GM21390 (cell line): ENCODE results near the gene JSRP1.

ENCODE experiments used
- ATAC-seq: cut with Tn5 transposase; IDR thresholded peaks from one replicate; pipeline ENCODE4 v1.9.1; 2021; ENCODE audit not compliant: unreplicated experiment

Gene JSRP1

GRCh38 chr19:2268480-2268830, 12.2 kb upstream of the JSRP1 start:
- ATAC-seq, result no peak

GRCh38 chr19:2266183-2266993, 10.2 kb upstream of the JSRP1 start:
- ATAC-seq, result no peak

GRCh38 chr19:2261438-2262172, 5.4 kb upstream of the JSRP1 start:
- no peak for ATAC-seq

GRCh38 chr19:2260341-2260805, 4.2 kb upstream of the JSRP1 start:
- ATAC-seq, result no peak

- no peak for ATAC-seq
Measured at GRCh38 chr19:2259336-2259735, 3.1 kb upstream of the JSRP1 start.

- ATAC-seq, result no peak
Measured at GRCh38 chr19:2255112-2255845, 938 bp downstream of the JSRP1 start.

- no peak for ATAC-seq
Measured at GRCh38 chr19:2254064-2254872, 1.9 kb downstream of the JSRP1 start.

GRCh38 chr19:2253106-2254063, 2.8 kb downstream of the JSRP1 start:
- no peak for ATAC-seq

GRCh38 chr19:2252797-2253105, 3.5 kb downstream of the JSRP1 start:
- ATAC-seq, result no peak

GRCh38 chr19:2252055-2252796, 4.0 kb downstream of the JSRP1 start:
- ATAC-seq, result no peak

GRCh38 chr19:2251106-2252054, 4.8 kb downstream of the JSRP1 start:
- no peak for ATAC-seq

GRCh38 chr19:2250766-2251105, 5.5 kb downstream of the JSRP1 start:
- no peak for ATAC-seq

GRCh38 chr19:2249880-2250765, 6.1 kb downstream of the JSRP1 start:
- ATAC-seq, result no peak

GRCh38 chr19:2249010-2249866, 7.0 kb downstream of the JSRP1 start, which contains the start of gene AMH:
AMH (plus strand) TSS chr19:2249323; CDS start chr19:2249333, 10 bp downstream.
- ATAC-seq, result no peak

GRCh38 chr19:2248136-2249009, 7.8 kb downstream of the JSRP1 start:
- ATAC-seq, result no peak
